GM21786 (cell line): ENCODE data around the gene FUT3.
"Not testable (repeated sequence)": the region's sequence is repeated elsewhere in the genome, so short reads cannot be mapped to it uniquely, and the experiment has no call there.

ENCODE experiments used
- ATAC-seq: cut with Tn5 transposase; IDR thresholded peaks from one replicate; pipeline ENCODE4 v1.9.1; 2021; ENCODE audit not compliant: unreplicated experiment

Gene FUT3

DNA sequence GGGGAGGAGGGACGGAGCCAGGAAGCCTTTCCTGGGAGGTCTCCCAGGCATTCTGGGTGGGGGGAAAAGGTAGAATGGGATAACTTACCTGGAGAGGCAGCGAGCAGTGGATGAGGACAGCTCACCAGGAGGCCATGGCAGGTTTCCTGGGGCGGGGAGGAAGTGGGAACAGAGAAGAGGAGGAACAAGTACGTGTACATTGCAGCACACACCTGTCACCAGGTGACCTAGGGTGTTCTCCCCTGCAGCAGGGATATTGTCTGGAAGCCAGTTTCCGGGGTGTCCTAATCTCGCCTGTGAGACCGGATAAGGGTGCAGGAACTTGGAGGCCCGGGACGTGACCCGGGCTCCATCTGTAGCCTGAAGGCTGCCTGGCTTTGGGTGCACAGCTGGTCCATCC, at the start of gene FUT3:
FUT3 (minus strand) TSS at position 148 of the 400 bp plus-strand sequence.
- ATAC-seq = no peak

DNA sequence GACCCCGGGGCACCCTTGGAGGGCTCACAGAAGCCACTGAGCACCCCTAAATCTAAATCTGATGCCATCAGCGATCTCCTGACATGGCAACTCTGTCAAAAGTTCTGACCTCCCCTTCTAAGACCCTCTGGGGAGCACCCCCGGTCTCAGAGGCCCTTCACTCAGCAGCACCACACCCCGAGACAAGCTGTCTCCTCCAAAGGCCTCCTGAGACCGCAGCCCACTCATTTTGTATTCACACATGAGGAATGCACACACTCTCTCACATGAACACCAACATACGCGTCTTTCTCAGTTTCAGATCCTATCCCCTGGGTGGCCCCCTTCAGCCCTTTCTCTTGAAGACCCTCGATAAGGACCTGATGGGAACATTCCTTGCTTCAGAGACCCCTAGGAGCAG, 49.7 kb upstream of the FUT3 start:
- no peak for ATAC-seq

DNA sequence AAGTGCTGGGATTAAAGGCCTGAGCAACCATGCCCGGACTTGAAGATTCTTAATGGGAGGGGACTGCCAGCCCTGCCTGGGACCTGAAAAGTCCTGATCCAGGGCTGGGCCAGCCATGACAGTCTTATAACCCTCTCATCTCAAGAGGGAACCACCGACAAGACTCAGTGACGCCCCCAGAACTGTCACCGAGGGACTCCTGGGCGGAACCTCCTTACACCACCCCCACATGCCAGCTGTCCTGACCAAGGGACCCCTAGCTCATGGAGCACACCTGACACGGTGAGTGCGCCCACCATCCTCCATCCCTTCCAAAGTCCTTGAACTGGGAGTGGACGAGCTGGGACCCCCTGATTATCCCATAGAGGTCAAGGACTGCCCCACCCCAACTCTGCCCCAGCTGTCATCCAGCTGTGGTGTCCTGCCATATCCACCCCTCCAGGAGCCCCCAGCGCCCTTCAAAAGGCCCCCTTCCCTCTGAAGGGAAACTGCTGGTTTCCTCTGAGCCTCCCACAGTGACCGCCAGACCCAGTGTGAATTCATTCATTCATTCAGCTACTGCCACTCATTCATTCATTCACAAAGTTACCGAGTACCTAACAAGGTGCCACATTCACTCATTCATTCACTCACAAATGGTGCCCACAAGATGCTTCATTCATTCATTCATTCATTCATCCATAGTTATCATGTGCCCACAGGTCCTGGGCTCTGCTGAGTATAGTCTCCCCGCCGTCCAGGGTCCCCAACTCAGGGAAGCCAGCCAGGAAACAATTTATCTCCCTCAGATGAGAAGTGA, 48.7 kb upstream of the FUT3 start:
- ATAC-seq = no peak

DNA sequence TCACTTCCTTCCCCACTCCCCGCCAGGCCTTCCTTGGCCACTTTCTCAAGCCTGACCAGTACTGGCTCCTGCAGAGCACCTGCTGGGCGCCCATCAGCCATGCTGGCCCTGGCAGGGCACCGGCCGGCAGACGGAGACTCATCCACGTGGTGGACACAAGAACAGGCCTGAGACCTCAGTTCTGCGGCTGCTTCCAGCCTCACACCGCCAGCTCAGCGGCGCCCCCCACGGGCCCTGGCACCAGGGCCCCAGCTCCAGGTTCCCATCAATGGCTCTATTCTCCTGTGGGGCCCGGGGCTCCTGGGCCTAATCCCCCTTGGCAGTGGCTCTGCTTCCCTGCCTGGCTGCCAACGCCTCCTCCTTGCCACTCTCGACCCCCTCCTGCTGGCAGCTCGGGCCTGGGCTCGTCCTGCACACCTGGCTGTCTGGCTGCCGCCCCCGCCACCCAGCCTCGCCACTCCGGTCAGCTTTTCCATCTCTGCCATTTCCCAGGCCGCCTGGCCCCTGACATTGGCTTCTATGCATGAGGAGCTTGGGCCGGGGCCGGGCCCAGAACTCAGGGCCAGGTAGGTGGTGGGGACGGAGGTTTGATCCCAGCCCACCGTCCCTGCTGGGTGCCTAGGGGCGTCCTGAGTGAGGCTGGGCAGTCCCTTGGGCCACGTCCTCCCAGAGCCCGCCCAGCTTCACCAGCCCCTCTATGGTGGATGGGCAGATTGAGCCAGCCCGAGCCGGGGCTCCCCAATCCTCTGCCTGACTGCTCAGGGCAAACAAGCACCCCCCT, 46.1 kb upstream of the FUT3 start:
- no peak for ATAC-seq

DNA sequence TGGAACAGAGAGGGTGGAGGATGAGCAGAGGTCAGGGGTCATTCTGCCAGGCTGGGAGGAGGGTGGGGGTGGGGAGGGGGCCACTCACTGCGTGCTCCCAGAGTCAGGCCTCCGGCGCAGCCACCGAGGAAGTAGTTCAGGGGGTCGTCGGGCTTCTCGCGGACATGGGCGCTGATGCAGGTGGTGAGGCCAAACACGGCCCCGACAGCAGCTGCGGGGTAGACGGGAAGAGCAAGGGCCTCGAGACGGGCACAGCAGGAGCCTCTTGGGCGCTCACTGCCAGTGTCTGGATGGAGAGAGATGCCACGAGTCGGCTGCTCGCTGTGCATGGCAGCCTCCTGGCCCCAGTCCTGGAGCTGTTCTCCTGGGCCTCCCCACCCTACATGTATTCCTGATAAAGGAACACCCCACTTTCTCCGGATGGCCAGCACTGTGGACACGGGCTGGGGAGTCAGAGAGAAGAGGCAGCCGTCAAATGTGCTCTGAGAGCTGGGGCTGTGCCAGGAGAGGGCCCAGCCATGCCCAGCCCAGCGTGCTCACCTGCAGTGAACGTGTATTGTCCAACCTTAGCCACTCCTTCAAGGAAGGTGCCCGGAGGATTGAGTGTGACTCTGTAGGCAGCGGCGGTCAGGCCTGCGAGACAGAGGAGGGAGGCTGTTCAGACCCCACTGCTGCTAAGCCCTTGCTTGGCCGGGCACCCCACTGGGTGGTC, 45.3 kb upstream of the FUT3 start:
- no peak for ATAC-seq

DNA sequence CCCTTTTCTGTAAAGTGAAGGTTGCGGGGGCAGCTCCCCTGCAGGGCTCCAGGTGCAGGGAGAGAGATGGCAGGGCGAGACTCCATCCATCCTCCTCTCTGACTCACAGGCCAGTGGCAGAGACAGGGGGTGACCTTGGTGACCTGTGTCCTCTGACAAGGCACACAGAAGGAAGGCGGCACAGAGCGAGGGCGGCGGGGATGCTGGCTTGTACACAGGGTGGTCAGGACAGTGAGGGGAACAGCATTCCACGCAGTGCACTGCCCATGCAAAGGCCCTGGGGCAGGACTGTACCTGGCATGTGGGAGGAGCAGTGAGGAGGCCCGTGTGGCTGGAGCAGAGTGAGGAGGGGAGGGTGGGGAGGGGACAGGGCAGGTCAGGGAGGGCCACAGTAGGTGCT, 44.6 kb upstream of the FUT3 start:
- ATAC-seq = no peak

DNA sequence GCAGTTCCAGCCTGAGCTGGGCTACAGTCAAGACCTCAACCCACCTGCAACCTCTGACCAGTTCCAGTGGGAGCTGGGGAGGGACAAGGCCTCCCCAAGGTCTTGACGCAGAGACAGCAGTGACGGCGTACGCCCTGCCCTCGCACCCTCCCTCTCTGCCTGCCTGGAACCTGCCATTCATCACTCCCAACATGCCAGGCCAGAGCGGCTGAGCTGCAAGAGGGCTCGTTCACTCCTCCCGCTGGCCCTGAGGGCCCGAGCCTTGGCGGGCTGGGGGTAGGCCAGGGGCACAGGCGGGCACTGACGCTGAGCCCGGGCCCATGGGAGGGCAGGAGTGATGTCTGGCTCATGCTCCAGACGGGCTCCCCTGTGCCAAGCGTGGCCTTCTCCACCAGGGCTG, 44.2 kb upstream of the FUT3 start:
- ATAC-seq = no peak

DNA sequence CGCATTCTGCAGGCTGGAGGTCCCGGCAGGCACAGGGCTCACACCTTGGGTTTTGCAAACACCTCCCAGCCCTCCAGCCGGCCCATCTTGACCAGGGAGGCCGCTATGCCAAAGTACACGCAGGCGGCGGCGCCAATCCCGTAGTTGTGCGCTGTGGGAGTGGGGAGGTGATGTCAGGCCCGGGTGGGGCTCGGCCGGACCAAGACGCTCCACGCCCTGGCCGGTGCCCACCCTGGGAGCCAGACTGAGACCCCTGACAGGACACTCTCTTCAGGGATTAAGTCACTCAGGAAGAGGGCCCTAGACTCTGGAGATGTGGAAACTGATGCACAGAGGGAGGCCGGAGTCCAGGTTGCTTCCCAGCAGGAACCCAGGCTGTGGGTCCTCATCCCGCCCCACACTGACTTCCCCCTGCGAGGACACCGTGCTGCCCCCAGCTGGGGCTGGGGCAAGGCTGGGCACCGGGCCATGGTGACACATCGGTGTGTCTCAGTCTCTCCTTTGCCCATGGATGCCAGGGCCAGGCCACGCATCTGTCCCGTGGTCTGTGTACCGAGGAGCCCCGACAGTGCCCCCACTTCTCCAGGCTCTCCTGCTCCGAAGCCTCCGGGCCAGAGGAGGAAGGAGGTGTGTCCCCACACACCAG, 43.6 kb upstream of the FUT3 start:
- no peak for ATAC-seq

DNA sequence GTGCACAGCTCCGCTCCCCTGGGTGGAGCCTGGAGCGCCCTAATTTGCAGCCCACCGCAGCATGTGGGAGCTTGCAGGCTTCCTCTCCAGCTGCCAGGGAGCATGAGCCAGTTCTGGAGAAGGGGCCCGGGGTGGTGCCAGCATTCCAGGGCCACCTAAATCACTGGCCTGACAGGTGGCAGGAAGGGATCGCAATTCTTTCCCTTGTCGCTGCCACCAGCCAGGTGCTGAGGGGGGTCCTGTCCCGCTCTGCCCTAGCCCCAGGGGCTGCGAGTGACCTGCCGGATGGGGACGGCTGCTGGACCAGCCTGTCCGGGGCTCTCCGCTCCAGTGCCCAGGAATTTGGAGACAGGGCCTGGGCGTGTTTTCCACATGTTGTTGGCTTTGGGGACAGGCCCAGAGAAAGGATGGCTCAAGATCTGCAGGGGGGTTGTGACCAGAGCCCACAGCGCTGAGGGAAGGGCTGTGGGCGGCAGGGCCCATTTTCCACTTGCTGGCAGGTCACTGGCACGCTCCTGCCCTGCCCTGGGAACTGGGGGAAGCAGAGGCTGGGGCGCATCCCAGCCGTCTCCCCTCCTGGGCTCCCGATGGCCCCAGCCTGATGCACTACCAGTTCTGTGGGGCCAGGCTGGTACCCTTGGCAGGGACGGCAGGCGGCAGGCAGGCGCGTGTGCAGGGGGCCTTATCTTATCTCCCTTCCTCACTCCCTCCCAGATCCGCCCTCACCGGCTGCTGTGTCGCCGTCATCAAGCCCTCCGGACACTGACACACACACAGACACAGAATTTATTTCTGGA, 42.9 kb upstream of the FUT3 start:
- no peak for ATAC-seq

DNA sequence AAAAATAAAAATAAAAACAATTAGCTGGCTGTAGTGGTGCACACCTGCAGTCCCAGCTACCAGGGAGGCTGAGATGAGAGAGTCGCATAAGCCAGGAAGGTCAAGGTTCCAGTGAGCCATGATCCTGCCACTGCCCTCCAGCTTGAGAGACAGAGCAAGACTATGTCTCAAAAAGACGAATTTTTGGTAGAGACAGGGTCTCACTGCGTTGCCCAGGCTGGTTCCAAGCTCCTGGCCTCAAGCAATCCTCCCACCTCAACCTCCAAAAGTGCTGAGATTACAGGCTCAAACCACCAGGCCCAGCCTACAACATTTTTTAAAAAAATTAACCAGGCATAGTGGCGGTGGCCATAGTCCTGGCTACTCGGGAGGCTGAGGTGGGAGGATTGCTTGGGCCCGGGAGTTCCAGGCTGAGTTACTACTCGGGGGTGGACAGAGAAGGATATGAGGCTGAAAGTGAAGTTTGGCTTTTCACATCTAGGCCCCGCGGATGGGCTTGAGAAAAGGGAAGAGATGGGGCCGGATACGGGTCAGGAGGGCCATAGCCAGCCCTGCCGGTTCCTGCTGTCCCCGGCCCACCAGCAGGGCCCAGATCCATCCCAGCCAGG, 42.2 kb upstream of the FUT3 start:
- no peak for ATAC-seq

DNA sequence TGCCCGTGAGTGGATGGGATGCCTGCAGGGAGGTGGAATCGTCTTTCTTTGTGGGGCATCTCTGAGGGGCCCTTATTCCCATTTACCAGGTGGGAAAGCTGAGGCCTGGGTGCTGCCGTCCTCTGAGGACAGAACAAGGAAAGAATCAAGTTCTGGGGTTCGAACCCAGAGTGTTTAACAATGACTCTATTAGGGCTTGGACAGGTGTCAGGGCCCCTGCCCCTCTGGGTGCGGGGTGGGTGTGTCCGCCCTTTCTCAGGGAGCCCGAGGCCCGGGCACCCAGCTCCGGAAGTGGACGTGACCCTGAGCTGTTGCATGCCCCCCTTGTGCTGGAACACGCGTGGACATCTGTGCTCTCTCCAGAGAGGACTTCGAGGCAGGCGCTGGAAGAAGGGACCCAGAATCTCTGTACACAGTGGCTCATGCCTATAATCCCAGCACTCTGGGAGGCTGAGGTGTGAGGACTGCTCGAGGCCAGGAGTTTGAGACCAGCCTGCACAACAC, 41.6 kb upstream of the FUT3 start:
- no peak for ATAC-seq

DNA sequence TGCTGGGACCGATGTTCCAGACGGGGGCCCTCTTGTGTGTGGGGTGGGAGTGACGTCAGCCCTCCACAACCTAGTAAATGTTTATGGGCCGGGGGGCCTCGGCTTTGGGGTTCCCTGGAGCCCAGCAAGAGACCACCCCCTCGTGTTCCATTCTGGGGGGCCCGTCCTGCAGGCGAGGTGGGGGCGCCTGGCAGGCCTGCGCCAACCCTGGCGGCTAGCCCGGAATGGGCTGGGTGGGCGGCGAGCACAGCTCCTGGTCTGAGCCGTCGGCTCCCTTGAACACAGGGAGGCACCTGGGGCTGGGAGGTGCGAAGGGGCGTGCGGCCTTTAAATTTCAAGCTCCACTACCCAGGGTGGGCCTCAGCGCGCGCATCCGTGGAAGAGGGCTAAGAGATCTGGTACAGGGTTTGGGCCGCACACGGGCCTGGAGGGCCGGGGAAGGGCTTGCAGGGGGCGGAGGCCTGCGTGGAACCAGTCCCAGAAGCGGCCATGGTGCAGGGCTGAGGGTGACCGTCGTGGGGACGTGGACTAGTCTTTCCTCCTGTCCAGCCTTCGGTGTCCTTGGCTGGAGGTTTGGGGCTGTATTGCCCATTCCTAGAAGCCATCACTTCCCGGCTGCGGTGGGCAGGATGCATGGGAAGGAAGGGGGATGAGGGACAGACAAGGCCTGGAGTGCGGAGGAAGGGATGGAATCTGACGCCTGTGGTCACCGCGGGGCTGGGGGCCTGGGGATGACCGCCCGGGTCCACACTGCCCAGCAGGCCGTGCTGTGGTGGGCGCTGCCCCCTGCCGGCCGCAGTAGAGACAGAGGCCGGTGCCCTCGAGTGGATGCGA, 40.9 kb upstream of the FUT3 start:
- ATAC-seq = no peak

DNA sequence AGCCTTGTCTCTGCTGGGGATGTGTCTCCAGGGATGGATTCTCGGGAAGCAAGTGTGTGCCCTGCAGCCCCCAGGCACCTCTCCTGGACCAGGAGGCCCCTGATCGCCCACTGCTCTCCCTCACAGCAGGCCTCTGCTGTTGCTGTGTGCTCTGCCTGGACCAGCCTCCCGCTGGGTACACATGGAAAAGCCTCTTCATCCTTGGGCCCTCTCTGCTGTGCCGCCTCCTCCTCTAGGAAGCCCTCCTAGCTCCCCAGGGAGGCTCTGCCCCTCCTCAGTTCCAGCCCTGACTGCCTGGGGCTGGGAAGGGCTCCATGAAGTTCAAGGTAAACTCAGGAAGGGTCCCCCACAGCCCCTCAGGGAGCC, 40.3 kb upstream of the FUT3 start:
- ATAC-seq = no peak

DNA sequence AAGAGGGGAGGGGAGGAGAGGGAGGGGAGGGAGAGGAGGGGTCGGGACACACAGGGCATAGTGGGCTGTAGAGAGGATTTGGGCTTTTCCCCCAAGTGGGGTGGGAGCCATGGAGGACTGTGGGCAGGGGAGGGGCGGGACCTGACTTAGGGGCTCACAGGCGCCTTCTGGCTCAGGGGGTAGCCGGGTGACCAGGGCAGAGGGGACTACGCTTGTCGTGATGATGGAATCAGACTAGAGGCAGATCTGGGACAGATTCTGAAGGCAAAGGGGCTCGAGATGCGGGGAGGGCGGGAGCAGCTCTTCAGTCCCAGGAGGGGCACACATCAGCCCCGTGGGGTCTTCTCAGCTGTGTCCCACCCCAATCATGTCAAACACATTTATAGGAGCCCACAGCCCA, 38.9 kb upstream of the FUT3 start:
- no peak for ATAC-seq

DNA sequence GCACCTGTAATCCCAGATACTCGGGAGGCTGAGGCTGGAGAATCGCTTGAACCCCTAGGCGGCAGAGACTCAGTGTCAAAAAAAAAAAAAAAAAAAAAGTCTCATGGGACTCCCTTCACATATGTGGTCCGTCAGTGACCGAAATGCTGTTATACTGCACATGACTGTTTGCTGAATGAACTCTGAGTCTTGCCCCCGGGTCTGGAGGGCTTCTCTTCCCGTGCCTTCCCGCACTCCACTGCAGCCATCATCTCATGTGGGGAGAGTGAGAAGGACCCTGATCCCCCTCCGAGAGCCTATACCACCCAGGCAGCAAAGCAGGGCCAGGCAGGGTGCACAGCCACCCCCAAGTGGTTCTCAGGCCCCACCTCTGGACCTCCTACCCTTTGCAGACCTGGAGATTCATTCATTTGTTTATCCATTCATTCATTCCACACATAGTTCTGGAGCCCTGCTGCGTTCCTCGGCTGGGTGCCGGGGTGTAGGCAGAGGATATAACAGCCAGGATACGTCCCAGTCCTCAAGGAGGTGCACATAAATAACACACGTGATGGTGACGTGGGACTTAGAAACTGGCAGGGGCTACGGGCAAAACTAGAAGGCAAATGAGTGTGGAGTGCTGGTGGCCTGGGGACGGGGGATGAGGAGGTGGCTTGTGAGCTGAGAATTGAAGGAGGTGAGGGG, 38.2 kb upstream of the FUT3 start:
- no peak for ATAC-seq

DNA sequence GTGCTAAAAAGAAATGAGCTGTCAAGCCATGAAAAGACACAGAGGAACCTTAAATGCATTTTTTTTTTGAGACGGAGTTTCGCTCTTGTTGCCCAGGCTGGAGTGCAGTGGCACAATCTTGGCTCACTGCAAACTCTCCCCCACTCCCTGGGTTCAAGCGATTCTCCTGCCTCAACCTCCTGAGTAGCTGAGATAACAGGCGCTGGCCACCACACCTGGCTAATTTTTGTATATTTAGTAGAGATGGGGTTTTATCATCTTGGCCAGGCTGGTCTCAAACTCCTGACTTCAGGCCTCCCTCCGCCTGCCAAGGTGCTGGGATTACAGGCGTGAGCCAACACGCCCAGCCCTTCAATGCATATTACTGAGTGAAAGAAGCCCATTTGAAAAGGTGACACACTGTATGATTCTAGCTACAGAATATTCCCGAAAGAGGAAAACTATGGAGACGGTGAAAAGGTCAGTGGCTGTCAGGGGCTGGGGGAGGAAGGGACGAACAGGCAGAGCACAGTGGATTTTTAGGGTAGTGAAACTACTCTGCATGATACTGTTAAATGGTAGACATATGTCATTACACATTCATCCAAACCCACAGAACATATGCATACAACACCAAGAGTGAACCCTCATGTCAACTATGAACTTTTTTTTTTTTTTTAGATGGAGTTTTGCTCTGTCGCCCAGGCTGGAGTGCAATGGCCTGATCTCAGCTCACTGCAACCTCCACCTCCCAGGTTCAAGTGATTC, 33.0 kb upstream of the FUT3 start:
- ATAC-seq = not testable (repeated sequence)

DNA sequence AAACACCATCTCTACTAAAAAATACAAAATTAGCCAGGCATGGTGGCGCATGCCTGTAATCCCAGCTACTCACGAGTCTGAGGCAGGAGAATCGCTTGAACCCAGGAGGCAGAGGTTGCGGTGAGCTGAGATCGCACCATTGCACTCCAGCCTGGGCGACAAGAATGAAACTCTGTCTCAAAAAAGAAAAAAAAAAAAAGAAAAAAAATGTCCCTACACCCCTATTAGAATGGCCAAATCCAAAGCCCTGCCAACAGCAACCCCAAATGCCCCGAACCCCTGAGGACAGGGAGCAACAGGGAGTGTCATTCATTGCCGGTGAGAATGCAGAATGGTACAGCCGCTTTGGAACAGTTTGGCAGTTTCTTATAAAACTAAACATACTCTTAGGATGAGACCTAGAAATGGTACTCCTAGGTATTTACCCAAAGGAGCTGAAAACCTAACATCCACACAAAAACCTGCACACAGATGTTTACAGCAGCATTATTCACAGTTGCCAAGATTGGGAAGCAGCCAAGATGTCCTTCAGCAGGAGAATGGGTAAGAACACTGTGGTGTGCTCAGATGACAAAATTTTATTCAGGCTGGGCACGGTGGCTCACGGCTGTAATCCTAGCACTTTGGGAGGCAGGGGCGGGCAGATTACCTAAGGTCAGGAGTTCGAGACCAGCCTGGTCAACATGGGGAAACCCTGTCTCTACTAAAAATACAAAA, 32.1 kb upstream of the FUT3 start:
- not testable (repeated sequence) for ATAC-seq
